Neural crest cell (in vitro differentiated cells): Measurements from ENCODE around the gene ARPC1B. TPM values are rescaled to one million over a fixed set of nuclear protein-coding genes. Genes with fewer than 3 reads are reported as not detected.

Source experiments
- DNase-seq: peaks from one replicate; pipeline ENCODE4 v3.0.0; 2021; ENCODE audit warnings: low read depth, mixed read lengths, low spot score
- H3K27ac Mint-ChIP-seq: one replicate; pipeline ENCODE4 v1.8.0; 2021; ENCODE audit warnings: mild to moderate bottlenecking, mixed read lengths; ENCODE audit not compliant: unreplicated experiment
- H3K27me3 Mint-ChIP-seq: 2 replicates; pipeline ENCODE4 v1.8.0; 2021; ENCODE audit warnings: low read depth, mild to moderate bottlenecking, mixed read lengths
- H3K36me3 Mint-ChIP-seq: 2 replicates; pipeline ENCODE4 v1.8.0; 2021; ENCODE audit warnings: low read depth, mild to moderate bottlenecking, mixed read lengths
- H3K4me1 Mint-ChIP-seq: 2 replicates; pipeline ENCODE4 v1.8.0; 2021; ENCODE audit warnings: mixed read lengths
- H3K4me3 Mint-ChIP-seq: one replicate; pipeline ENCODE4 v1.8.0; 2021; ENCODE audit warnings: mild to moderate bottlenecking, mixed read lengths
- H3K9me3 Mint-ChIP-seq: 2 replicates; pipeline ENCODE4 v1.8.0; 2021; ENCODE audit warnings: mixed read lengths
- total RNA-seq: library from RNA; stranded (reverse); gene quantifications from 2 replicates; pipeline ENCODE4 v1.2.1, GENCODE V29; 2021
- TF ChIP-seq, protein P1 (sequence below): fragments of 200-600 bp; sonication (generic); conservative IDR thresholded peaks from 2 replicates; pipeline ENCODE4 v1.5.0; 2021; ENCODE audit warnings: antibody characterized with exemption, mild to moderate bottlenecking

ARPC1B gene
- total RNA-seq, 1 donor from 2014 or later = 67.7 TPM

GRCh38 chr7:99440195-99440594 lies 65.7 kb downstream of the ARPC1B start:
- Mint-ChIP-seq H3K36me3 (peaks cover 8% of the 10 kb centered on the region), H3K4me3 (peak overlapping the region; percentile 96), H3K9me3 (no peaks in the 10 kb centered on the region), H3K4me1 (peaks cover 28% of the 10 kb centered on the region), H3K27ac (no peak overlapping the region), H3K27me3 (no peaks in the 10 kb centered on the region)
- TF ChIP-seq, protein P1, sequence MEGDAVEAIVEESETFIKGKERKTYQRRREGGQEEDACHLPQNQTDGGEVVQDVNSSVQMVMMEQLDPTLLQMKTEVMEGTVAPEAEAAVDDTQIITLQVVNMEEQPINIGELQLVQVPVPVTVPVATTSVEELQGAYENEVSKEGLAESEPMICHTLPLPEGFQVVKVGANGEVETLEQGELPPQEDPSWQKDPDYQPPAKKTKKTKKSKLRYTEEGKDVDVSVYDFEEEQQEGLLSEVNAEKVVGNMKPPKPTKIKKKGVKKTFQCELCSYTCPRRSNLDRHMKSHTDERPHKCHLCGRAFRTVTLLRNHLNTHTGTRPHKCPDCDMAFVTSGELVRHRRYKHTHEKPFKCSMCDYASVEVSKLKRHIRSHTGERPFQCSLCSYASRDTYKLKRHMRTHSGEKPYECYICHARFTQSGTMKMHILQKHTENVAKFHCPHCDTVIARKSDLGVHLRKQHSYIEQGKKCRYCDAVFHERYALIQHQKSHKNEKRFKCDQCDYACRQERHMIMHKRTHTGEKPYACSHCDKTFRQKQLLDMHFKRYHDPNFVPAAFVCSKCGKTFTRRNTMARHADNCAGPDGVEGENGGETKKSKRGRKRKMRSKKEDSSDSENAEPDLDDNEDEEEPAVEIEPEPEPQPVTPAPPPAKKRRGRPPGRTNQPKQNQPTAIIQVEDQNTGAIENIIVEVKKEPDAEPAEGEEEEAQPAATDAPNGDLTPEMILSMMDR = no peak
- DNase-seq = no peak

Other genes with a start within 250 kb of the ARPC1B start
- 24.5 and 24.6 TPM in 2 replicates for gene SMURF1, start 230.6 kb upstream of the ARPC1B start, total RNA-seq
- gene KPNA7, start 166.6 kb upstream of the ARPC1B start, total RNA-seq = not detected in 2 replicates
- not detected in 2 replicates for gene MYH16, start 101.9 kb upstream of the ARPC1B start, total RNA-seq
- gene ARPC1A, start 48.8 kb upstream of the ARPC1B start, total RNA-seq = 214 and 216 TPM in 2 replicates
- gene PDAP1, start 33.9 kb downstream of the ARPC1B start, total RNA-seq = 146 and 155 TPM in 2 replicates
- gene BUD31, start 34.2 kb downstream of the ARPC1B start, total RNA-seq = 107 and 108 TPM in 2 replicates
- gene PTCD1, start 64.1 kb downstream of the ARPC1B start, total RNA-seq = 9.7 and 11.1 TPM in 2 replicates
- 111 and 117 TPM in 2 replicates for gene CPSF4, start 64.2 kb downstream of the ARPC1B start, total RNA-seq
- gene ATP5MF, start 91.4 kb downstream of the ARPC1B start, total RNA-seq = 403 and 423 TPM in 2 replicates
- gene ZNF789, start 98.2 kb downstream of the ARPC1B start, total RNA-seq = 25.6 and 27.8 TPM in 2 replicates
- gene ZNF394, start 125.6 kb downstream of the ARPC1B start, total RNA-seq = 17.5 and 19.5 TPM in 2 replicates
- gene ZKSCAN5, start 129.9 kb downstream of the ARPC1B start, total RNA-seq = 21.5 and 21.7 TPM in 2 replicates
- gene FAM200A, start 177.4 kb downstream of the ARPC1B start, total RNA-seq = 10.6 and 10.9 TPM in 2 replicates
- 56.0 and 57.0 TPM in 2 replicates for gene ZNF655, start 183.9 kb downstream of the ARPC1B start, total RNA-seq
- gene TMEM225B, start 223.5 kb downstream of the ARPC1B start, total RNA-seq = 0.91 and 1.8 TPM in 2 replicates
- gene ZSCAN25, start 242.2 kb downstream of the ARPC1B start, total RNA-seq = 23.4 and 26.4 TPM in 2 replicates